ENCODE results near the gene RASSF4.

RASSF4 gene

DNA sequence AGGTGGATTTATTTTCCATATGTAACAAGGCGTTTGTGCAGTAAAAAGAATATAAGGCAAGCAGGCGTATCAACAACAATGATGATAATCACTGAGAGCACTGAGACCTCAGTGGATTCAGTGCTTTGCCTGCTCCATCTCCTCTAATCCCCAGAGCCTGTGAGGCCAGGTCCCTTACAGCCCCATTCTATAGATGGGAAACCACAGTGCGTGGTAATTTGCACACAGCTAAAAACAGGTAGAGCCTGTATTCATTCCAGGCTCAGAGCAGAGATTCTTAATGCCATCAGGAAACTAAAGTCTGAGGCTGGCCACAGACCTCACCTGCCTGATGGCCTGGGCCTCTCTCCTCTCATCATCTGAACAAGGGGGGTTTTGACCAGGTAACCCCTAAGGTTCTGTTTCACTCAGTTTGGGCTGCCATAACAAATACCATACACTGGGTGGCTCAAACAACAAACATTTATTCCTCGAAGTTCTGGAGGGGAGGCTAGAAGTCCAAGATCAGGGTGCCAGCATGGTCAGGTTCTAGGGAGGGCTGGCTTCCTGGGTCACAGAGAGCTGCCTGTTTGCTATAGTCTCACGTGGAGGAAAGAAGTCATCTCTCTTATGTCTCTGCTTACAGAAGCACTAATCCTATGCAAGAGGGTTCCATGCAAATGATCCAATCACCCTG is 10.3 kb upstream of the RASSF4 start:
- no peak for DNase-seq

GRCh38 chr10:44949915-44950314 is 9.7 kb upstream of the RASSF4 start:
- DNase-seq, result no peak

- no peak for DNase-seq
Measured at GRCh38 chr10:44950326-44951225, 9.0 kb upstream of the RASSF4 start.

- DNase-seq, result no peak
Measured at GRCh38 chr10:44951576-44952226, 7.9 kb upstream of the RASSF4 start.

GRCh38 chr10:44952779-44953231 is 6.8 kb upstream of the RASSF4 start:
- no peak for DNase-seq

- no peak for DNase-seq
Measured at GRCh38 chr10:44954042-44954441, 5.6 kb upstream of the RASSF4 start.

GRCh38 chr10:44954962-44955361 is 4.6 kb upstream of the RASSF4 start:
- no peak for DNase-seq

DNA sequence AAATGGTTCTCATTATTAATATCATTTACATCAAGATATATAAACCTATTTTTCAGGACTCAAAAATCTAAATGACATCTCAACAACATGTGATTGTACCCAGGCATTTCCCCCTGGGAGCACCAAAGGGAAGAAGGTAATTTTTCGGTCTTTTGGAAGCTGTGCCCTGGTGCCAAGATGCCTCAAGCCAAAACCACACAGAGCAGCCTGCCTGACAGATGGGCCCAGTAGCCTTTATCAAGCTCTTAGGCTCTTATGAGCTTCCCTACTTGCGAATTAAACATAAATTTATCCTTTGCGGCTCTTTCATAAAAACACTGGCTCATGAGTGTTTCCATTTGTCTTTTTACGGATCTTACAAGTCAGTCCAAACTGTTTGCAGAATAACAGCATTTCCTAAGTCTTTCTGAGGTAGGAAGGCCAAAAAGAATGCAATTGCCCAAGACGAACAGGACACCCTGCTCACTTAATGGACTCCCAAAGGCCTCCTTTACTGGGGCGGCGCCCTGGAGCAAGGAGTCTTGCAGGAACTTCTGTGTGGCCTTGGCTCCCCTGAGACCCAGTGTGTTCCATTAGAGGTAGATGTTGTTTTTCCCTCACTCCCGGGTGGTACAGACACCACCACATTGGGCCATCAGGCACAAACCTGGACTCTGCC is 4.1 kb upstream of the RASSF4 start:
- DNase-seq, result no peak

- DNase-seq, result no peak
Measured at GRCh38 chr10:44956226-44956625, 3.4 kb upstream of the RASSF4 start.

GRCh38 chr10:44956717-44957706 is 2.6 kb upstream of the RASSF4 start:
- DNase-seq, result no peak

DNA sequence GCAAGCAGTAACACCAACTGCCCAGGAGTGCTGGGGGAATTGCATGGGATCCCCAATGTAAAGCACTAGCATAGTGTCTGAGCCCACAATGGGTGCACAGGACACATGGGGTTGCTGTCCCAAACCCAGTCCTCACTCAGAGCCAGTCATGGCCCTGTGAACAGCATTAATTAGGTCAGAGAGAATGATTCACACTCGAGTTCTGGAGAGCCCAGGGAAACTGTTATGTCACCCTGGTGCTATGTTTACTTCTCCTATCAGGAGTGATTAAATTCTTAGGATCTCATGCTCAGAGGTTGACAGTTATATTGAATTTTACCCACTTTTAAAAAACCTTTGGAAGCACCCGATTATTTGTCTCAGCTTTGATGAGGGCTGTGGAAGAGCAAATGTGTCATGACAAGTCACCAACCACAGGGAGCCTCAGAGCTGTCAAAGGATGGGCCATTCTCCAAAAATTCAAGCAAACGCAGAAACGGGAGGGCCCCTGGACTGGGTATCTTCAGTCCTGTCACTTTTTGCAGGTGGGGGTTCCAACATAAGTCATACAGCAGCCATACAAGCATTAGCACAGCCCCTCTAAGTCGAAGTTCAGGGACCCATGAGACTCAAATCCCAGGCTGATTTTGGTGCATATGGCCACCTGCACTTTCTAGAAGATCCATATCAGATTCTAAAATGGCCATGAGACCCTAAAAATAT is 1.3 kb upstream of the RASSF4 start:
- no peak for DNase-seq

GRCh38 chr10:44958898-44959246 is 730 bp upstream of the RASSF4 start:
- no peak for DNase-seq

DNA sequence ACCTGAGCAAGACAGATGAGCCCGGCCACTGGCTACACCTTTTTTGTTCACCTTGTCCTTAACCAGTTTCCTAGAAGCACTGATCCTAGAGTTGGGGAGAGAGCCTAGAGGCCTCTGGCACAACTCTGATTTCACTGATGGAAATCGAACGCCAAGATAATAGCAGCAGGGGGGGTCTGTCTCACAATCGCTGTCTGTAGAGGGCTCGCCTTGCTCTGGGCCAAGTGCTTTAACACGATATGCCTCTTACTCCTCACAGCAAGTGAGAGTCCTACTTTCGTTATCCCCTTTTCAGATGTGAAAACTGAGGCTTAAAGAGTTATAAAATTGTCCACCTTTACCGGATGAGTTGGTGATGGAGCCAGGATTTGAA is 472 bp downstream of the RASSF4 start:
- no peak for DNase-seq

GRCh38 chr10:44960482-44961229 is 1.1 kb downstream of the RASSF4 start:
- no peak for DNase-seq

- DNase-seq, result no peak
Measured at GRCh38 chr10:44961230-44961571, 1.6 kb downstream of the RASSF4 start.

DNA sequence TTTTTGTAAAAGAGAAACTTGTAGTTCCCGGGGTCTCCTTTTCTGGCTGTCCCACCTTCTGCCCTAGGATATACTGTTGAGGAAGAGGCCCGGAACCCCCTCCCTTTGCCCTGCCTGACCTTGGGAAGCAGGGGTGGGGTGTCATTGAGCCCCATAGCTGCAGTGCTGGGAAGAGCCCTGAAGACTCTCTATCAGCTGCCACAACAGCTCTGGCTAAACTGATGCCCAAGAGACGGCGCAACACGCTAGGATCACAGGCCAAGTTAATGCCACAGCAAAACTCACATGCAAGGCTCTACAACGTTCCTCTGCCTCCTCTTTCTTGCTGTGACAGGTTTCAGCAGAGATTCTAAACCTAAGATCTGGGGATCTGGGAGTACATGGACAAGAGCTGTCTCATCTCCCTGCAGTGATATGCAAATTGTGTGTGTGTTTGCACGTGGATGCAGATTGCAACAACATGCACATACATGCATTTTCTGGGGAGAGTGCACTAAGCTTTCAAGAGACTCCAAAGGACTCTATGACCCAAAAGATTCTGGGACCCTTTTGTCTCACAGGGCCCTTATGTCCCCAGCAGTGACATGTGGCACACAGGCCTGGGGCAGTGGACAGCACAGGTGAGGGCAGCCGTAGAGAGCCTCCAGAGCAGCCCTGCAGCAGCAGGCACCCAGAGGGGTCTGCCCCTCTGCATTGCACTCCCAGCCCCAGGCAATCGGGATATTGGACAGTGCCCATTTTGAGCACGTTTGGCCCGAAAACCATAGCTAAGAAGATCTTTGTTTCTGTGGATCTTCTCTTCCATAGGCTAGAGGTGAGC is 2.5 kb downstream of the RASSF4 start:
- no peak for DNase-seq

DNA sequence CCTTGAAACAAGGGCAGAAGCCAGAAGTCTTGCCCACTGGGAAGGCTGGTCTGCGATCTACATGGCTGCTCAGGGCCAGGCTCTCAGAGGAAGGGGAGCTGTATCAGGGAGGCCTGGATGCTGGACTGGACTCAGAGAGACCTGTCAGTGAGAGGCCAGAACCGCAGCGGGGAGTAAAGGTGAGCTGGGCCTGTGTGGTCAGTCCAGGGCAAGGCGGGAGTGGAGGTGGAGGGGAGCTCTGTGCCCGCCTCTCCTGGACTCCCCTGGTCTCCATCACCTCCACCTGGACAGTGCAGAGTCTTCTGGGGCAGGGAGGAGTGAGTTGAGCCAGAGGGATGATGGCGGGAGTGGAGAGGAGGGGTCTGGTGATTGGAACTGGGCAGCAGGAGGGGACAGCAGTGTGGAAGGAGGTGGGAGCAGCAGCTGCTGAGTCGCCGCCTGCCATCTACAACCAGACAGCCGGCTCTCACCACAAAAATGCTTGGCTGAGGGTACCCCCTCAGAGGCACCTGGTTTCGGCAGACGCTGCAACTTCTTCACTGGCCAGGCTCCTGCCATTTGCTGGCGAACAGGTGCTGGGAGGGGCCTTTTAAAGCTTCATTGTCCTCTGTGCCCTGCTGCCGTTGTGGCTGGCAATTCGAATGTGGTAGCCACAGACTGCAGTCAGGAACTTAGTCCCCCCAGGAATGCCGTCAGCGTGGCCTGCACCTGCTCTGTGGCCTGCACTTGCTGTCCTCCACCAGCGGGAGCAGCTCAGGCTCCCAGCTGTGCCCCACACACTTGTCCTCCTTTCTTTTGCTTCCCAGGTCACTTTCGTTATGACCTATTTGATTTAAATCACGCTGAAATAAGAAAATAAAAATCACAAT is 3.5 kb downstream of the RASSF4 start:
- no peak for DNase-seq

DNA sequence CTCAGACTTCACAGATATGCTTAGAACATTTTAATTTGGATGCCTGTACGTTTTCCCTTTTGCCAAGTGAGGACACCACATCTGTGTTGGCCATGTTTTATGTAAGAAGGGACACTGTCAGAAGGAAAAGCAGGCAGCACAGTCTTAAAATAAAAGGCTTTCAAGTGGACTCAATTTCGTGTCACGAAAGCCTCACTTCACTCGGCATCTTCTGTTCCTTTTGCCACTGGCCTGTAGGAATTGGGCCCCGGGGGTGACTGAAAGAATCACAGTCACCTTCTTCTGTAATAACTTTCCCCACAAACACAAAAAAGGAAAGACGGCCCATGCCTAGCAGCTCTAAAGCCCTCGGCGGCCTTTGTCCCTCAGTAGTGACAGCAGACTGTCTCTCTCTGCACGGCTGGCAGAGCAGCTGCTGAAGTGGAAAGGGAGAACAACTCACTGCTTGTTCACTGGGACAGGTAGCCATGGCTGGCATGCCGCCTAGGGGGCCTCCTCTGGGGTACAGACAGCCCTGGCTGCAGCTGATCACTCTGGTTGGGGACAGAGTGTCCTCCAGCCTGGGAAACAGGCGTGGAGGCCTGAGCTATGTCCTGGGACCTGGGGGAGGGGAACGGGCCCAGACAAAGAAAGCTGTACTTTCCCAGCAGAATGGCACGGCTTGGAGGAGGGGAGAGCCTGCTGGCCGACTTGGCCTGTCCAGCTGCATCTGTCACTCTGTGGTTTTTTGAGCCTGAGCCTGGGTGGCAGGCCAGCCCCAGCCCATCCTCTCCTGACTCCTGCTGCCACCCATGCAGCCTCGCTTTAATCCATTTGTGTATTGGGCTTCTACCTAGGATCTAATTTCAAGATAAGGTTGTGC is 4.4 kb downstream of the RASSF4 start:
- DNase-seq, result no peak
